HG03097 (cell line): Measurements from ENCODE around the gene MTUS2.
"Not testable (repeated sequence)": the region's sequence is repeated elsewhere in the genome, so short reads cannot be mapped to it uniquely, and the experiment has no call there.

Source experiments
- ATAC-seq: cut with Tn5 transposase; IDR thresholded peaks from one replicate; pipeline ENCODE4 v1.9.1; 2021; ENCODE audit not compliant: unreplicated experiment, low FRiP score

The MTUS2 gene

GRCh38 chr13:28955264-28955966 lies 135.3 kb downstream of the MTUS2 start:
- no peak for ATAC-seq

DNA sequence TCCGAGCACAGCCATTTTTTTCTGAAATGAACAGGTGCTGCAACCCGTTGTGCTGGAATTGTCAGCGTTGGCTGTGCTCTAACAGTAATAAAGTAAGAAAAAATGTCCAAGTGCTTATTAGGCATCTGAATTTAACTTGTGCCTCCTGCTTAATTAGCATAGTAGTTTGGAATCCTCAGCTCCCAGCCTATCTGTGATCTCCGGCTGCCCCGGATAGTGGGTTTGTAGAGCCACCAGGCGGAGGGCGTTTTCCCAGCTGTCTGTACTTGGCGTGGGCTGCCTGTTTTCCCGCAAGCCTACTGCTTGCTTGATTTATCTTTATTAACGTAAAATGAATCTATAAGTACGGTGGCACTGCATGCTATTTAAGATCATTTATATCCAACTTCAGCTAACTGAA lies 137.9 kb downstream of the MTUS2 start:
- ATAC-seq, result no peak

- no peak for ATAC-seq
Measured at GRCh38 chr13:28958441-28958840, 138.3 kb downstream of the MTUS2 start.

- ATAC-seq, result no peak
Measured at GRCh38 chr13:28964052-28964451, 143.9 kb downstream of the MTUS2 start.

GRCh38 chr13:28964803-28965202 lies 144.7 kb downstream of the MTUS2 start:
- no peak for ATAC-seq

GRCh38 chr13:28967029-28967915 lies 147.1 kb downstream of the MTUS2 start:
- no peak for ATAC-seq

GRCh38 chr13:28976195-28976594 lies 156.1 kb downstream of the MTUS2 start:
- ATAC-seq, result no peak

- no peak for ATAC-seq
Measured at GRCh38 chr13:28976636-28977035, 156.5 kb downstream of the MTUS2 start.

GRCh38 chr13:28978574-28978973 lies 158.4 kb downstream of the MTUS2 start:
- ATAC-seq, result no peak

GRCh38 chr13:28981530-28981929 lies 161.4 kb downstream of the MTUS2 start:
- no peak for ATAC-seq

GRCh38 chr13:28983641-28984040 lies 163.5 kb downstream of the MTUS2 start:
- no peak for ATAC-seq

- no peak for ATAC-seq
Measured at GRCh38 chr13:28984326-28984725, 164.2 kb downstream of the MTUS2 start.

- no peak for ATAC-seq
Measured at GRCh38 chr13:28984825-28985224, 164.7 kb downstream of the MTUS2 start.

- not testable (repeated sequence) for ATAC-seq
Measured at GRCh38 chr13:28990378-28990777, 170.2 kb downstream of the MTUS2 start.

DNA sequence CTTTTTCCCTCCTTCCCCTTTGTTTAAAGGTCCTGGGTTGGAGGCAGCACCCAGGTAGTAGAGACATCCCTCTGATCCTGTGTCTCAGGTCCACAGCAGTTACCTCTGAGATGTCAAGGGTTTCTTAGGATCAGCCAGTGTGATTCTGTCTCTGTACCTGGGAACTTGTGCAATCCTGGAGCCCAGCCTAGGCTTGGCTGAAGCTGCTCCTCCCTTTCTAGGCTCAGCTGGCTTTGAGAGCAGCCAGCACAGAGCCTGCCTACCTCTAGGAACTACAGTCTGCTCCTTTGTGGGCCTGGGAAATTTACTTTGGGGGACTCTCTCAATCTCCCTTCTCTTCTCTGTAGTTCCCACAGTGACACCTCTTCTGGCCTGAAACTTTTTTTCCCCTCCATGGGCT lies 171.6 kb downstream of the MTUS2 start:
- ATAC-seq, result no peak

- no peak for ATAC-seq
Measured at GRCh38 chr13:29000826-29001225, 180.7 kb downstream of the MTUS2 start.

DNA sequence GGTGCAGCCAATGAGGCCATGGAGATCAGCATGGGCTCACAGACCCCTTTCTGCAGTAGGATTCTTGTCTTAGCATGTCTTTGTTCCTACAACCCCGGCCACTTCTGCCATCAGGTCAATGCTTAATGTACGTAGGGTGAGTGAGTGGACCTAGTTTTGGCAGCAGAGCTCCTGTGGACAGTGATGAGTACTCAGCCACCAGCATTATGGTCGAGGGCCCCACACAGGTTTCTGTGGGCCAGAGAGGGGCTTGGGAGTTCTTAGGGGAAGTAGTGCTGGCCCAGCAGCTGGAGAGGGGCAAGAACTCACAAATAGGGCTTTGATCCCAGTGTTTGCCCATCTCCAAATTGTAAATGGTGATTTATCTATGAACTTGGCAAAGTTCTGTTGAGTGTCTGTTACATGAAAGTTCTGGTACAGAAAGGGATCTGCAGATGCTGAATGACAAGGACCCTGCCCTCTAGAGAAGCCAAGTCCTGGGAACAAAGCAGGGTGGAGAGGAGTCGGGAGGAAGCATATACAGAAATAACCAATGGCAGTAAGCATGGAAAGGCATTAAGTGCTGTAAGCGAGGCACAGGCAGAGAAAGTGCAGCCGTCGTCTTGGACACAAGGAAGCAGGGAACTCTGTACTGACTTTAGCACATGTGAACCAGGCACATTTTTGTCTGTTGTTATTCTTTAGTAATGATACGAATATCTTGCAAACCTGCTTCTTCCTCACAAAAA lies 185.1 kb downstream of the MTUS2 start:
- no peak for ATAC-seq

DNA sequence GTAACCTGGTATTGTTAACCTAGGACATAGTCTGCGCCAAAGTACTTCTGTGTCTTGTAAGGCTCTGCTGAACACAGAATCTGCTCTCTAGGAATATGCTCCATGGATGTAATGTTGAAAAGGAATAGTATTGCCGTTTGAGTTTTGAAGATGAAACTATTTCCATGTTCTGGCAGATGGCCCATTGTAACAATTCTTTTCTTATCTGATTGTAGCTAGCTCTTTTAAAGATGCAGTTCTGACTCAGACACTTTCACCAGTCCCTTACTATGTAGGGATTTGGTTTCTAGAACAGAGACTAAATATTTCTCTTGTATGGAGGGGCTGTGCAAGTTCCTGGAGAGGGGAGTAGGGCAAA lies 185.6 kb downstream of the MTUS2 start:
- no peak for ATAC-seq

GRCh38 chr13:29006359-29006850 lies 186.3 kb downstream of the MTUS2 start:
- no peak for ATAC-seq

DNA sequence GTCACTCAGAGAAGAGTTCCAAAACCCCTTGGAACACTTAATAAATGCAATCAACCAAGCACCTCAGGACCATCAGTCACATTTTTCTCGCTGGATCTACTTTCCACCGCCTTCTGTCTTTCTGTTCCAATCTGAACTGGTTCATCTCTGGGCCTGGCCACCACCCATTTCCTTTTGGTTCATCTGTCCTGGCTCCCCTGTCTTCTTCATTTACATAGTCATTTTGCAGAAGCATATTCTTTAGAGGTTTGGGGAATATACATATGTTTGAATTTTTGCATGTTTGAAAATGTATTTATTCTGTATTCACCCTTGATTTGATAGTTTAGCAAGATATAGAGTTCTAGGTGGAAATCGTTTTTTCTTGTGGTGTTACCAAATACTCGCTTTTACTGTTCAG lies 188.2 kb downstream of the MTUS2 start:
- no peak for ATAC-seq

- no peak for ATAC-seq
Measured at GRCh38 chr13:29020314-29020713, 200.2 kb downstream of the MTUS2 start.
